ENCODE data around the gene MAIP1. TPM values are rescaled to one million over a fixed set of nuclear protein-coding genes. Genes with fewer than 3 reads are reported as not detected.

Gene MAIP1
- total RNA-seq, 1 experiment from 2014 or later, result 29.3 TPM

DNA sequence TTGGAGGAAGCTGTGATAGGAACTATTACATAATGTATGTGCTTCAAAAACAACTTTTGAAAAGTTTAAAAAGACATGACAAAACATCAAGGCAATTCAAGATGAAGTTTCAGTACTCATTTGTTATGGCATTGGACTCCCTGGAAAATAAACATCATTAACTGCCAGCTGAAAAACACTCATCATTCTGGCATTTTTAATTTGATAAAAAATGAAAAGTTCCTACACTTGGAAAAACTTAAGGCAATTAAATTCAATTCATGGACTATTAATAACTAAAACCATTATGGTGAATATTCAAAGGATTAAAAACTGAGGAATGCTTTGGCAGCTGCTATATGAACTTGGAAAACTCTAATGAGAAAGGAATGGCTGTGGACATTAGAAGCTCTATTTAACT is 8.5 kb upstream of the MAIP1 start (continued):
- TF ChIP-seq, protein P1, sequence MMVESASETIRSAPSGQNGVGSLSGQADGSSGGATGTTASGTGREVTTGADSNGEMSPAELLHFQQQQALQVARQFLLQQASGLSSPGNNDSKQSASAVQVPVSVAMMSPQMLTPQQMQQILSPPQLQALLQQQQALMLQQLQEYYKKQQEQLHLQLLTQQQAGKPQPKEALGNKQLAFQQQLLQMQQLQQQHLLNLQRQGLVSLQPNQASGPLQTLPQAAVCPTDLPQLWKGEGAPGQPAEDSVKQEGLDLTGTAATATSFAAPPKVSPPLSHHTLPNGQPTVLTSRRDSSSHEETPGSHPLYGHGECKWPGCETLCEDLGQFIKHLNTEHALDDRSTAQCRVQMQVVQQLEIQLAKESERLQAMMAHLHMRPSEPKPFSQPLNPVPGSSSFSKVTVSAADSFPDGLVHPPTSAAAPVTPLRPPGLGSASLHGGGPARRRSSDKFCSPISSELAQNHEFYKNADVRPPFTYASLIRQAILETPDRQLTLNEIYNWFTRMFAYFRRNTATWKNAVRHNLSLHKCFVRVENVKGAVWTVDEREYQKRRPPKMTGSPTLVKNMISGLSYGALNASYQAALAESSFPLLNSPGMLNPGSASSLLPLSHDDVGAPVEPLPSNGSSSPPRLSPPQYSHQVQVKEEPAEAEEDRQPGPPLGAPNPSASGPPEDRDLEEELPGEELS (CRISPR knock-in tag; IDR thresholded peaks at IDR 0.05), result no peak

DNA sequence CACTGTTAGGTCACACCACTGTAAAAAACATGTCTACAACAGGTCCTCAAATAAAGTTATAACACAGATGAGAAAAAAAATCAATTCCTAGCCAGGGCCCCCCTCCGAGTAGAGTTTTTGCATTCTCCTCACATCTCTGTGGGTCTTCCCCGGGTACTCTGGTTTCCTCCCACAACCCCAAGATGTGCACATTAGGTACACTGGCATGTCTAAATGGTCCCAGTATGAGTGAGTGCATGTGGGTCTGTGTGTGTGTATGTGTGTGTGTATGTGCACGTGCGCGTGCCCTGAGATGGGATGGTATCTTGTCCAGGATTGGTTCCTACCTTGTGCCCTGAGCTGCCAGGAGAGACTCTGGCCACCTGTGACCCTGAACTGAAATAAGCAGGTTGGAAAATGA is 5.0 kb upstream of the MAIP1 start:
- no peak for ATAC-seq
- TF ChIP-seq ZNF121 (CRISPR knock-in tag; IDR thresholded peaks at IDR 0.05), result no peak
- no peak for TF ChIP-seq NR2C2 (CRISPR knock-in tag; IDR thresholded peaks at IDR 0.05)
- TF ChIP-seq RELA (CRISPR knock-in tag; IDR thresholded peaks at IDR 0.05; ENCODE audit: borderline replicate concordance), result no peak
- no peak for TF ChIP-seq ESRRA (CRISPR knock-in tag; IDR thresholded peaks at IDR 0.05; ENCODE audit: borderline replicate concordance)
- no peak for TF ChIP-seq ELF4 (CRISPR knock-in tag; IDR thresholded peaks at IDR 0.05; ENCODE audit: low read depth)
- no peak for TF ChIP-seq ZBTB21 (CRISPR knock-in tag; IDR thresholded peaks at IDR 0.05; ENCODE audit: borderline replicate concordance)
- no peak for TF ChIP-seq IRF2 (CRISPR knock-in tag; IDR thresholded peaks at IDR 0.05; ENCODE audit: borderline replicate concordance, low read depth)
- no peak for TF ChIP-seq RORB (CRISPR knock-in tag; IDR thresholded peaks at IDR 0.05)
- TF ChIP-seq, protein P2, sequence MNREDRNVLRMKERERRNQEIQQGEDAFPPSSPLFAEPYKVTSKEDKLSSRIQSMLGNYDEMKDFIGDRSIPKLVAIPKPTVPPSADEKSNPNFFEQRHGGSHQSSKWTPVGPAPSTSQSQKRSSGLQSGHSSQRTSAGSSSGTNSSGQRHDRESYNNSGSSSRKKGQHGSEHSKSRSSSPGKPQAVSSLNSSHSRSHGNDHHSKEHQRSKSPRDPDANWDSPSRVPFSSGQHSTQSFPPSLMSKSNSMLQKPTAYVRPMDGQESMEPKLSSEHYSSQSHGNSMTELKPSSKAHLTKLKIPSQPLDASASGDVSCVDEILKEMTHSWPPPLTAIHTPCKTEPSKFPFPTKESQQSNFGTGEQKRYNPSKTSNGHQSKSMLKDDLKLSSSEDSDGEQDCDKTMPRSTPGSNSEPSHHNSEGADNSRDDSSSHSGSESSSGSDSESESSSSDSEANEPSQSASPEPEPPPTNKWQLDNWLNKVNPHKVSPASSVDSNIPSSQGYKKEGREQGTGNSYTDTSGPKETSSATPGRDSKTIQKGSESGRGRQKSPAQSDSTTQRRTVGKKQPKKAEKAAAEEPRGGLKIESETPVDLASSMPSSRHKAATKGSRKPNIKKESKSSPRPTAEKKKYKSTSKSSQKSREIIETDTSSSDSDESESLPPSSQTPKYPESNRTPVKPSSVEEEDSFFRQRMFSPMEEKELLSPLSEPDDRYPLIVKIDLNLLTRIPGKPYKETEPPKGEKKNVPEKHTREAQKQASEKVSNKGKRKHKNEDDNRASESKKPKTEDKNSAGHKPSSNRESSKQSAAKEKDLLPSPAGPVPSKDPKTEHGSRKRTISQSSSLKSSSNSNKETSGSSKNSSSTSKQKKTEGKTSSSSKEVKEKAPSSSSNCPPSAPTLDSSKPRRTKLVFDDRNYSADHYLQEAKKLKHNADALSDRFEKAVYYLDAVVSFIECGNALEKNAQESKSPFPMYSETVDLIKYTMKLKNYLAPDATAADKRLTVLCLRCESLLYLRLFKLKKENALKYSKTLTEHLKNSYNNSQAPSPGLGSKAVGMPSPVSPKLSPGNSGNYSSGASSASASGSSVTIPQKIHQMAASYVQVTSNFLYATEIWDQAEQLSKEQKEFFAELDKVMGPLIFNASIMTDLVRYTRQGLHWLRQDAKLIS (CRISPR knock-in tag; IDR thresholded peaks at IDR 0.05; ENCODE audit: borderline replicate concordance), result no peak
- no peak for TF ChIP-seq FOXP1 (CRISPR knock-in tag; IDR thresholded peaks at IDR 0.05; ENCODE audit: borderline replicate concordance)
- TF ChIP-seq GTF2I (CRISPR knock-in tag; conservative IDR thresholded peaks at IDR 0.05), result no peak
- Mint-ChIP-seq H3K4me3 (no peak overlapping the region), H3K27me3 (ENCODE audit: low read depth) (no peaks in the 10 kb centered on the region), H3K27ac (peak overlapping the region; percentile 53; the same call in 1 of the 2 replicates), H3K4me1 (peaks cover 9% of the 10 kb centered on the region), H3K36me3 (peaks cover 28% of the 10 kb centered on the region), H3K9me3 (no peaks in the 10 kb centered on the region)
- DNase-seq (ENCODE audit: low spot score), result no peak
- POLR2A ChIA-PET, result no interaction called here
- CTCF ChIA-PET, result no interaction called here

DNA sequence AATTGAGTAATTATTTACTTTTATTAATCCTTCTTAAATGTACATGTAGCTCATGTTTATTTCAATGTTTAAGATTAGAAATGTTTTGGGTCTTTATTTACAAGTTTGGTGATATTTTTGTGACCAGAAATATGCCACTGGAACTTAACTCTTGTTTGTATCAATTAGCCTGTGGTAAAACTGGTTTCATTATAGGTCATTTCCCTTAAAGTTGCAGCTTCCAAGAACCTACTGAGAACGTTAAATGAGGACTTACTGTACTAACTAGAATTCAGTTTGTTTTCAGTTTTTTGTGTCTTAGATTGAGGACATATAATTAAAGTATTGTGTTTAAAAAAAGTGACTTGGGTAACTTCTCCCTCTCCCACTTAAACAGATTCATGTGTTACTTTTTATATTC is 4.4 kb upstream of the MAIP1 start:
- DNase-seq (ENCODE audit: low spot score) (no peak), ATAC-seq (no peak)
- Mint-ChIP-seq H3K27me3 (ENCODE audit: low read depth) (no peaks in the 10 kb centered on the region), H3K36me3 (peaks cover 23% of the 10 kb centered on the region), H3K9me3 (no peaks in the 10 kb centered on the region), H3K4me3 (no peak overlapping the region), H3K27ac (no peak overlapping the region), H3K4me1 (peaks cover 9% of the 10 kb centered on the region)
- TF ChIP-seq GTF2I (CRISPR knock-in tag; conservative IDR thresholded peaks at IDR 0.05) (no peak), NFYB (CRISPR knock-in tag; conservative IDR thresholded peaks at IDR 0.05; ENCODE audit: low read depth) (no peak), EMX1 (CRISPR knock-in tag; IDR thresholded peaks at IDR 0.05) (no peak), TEAD4 (CRISPR knock-in tag; IDR thresholded peaks at IDR 0.05) (no peak), CREB1 (CRISPR knock-in tag; IDR thresholded peaks at IDR 0.05) (no peak), OVOL2 (CRISPR knock-in tag; IDR thresholded peaks at IDR 0.05; ENCODE audit: borderline replicate concordance) (no peak), NR3C1 (CRISPR knock-in tag; conservative IDR thresholded peaks at IDR 0.05; ENCODE audit: low read depth) (no peak), MYBL2 (CRISPR knock-in tag; IDR thresholded peaks at IDR 0.05) (no peak)
- TF ChIP-seq, protein P3, sequence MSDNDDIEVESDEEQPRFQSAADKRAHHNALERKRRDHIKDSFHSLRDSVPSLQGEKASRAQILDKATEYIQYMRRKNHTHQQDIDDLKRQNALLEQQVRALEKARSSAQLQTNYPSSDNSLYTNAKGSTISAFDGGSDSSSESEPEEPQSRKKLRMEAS (CRISPR knock-in tag; IDR thresholded peaks at IDR 0.05), result no peak
- ChIA-PET POLR2A (no interaction called here), CTCF (no interaction called here)

Data from WTC11 (cell line).